ENCODE results near the gene GALT. TPM values are rescaled to one million over a fixed set of nuclear protein-coding genes. Genes with fewer than 3 reads are reported as not detected.

Gene GALT
- total RNA-seq, 1 donor from 2014 or later = 53.8 TPM

DNA sequence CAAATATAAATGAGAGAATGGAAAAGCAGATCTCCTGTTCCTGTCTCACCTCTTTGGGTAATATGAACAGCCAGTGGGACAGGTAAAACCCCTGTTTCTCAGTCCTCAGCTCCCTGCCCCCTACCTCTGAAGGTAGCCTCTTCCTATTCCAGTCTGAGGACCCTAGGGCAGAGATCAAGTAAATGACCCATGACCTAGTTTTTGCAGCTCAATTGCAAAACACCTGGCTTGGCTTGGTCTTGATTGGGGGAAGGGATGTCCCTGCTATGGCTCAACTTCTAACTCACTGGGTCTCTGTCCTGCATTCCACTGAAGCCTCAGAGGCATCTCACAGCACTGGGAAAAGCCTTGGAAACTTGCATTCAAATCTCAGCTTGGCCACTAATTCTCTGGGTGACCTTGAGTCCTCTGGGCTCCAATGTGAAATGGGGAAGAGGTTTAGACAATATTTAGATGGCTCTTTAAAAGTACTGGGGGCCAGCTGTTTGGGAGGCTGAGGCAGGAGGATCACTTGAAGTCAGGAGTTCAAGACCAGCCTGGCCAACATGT lies 1.6 kb upstream of the GALT start:
- intact Hi-C loops (cut with DNase I) = no loop called here
- DNase-seq (no peak), ATAC-seq (ENCODE audit: poor library complexity) (no peak)

DNA sequence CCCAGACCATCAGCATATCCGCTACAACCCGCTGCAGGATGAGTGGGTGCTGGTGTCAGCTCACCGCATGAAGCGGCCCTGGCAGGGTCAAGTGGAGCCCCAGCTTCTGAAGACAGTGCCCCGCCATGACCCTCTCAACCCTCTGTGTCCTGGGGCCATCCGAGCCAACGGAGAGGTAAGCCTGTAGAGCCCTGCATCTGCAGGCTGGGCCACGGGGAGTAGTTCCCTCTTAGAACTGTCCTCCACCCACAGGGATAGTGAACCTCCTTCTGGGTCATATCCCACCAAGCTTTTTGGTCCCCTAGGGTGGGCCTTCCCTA lies 569 bp downstream of the GALT start:
- no peak for DNase-seq
- intact Hi-C loops (cut with DNase I) = no loop called here
- ATAC-seq (ENCODE audit: poor library complexity) = no peak

DNA sequence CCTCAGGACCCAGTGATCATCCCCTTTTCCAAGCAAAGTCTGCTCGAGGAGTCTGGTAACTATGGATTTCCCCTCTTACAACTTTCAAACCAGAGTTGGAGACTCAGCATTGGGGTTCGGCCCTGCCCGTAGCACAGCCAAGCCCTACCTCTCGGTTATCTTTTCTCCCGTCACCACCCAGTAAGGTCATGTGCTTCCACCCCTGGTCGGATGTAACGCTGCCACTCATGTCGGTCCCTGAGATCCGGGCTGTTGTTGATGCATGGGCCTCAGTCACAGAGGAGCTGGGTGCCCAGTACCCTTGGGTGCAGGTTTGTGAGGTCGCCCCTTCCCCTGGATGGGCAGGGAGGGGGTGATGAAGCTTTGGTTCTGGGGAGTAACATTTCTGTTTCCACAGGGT lies 1.2 kb downstream of the GALT start:
- no peak for DNase-seq
- intact Hi-C loops (cut with DNase I) = no loop called here

DNA sequence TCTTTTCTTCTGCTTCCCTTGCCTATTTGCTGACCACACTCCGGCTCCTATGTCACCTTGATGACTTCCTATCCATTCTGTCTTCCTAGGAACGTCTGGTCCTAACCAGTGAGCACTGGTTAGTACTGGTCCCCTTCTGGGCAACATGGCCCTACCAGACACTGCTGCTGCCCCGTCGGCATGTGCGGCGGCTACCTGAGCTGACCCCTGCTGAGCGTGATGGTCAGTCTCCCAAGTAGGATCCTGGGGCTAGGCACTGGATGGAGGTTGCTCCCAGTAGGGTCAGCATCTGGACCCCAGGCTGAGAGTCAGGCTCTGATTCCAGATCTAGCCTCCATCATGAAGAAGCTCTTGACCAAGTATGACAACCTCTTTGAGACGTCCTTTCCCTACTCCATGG lies 2.2 kb downstream of the GALT start:
- intact Hi-C loops (cut with DNase I) = no loop called here
- DNase-seq = no peak
- no peak for ATAC-seq (ENCODE audit: poor library complexity)

More for the DNA sequence above, 1.2 kb downstream of the GALT start:
- no peak for ATAC-seq (ENCODE audit: poor library complexity)

DNA sequence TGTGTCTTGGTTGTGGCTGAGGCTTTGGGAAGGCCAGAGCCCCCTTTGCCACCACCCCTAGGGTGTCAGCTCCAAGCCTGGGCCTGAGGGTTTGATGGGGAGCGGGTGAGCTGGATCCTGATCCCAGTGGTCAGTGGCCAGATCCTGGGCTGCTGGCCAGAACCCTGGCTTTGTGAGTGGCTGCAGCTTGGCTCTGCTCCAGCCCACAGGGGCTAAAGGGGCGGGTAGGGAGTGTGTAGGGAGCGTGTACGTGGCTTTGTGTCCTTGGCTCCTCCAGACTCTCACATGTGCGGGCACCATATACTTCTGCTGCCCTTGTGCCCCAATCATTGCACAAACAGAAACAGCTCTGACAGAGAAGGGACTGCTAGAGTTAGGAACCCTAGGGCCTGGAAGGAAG lies 4.3 kb downstream of the GALT start:
- DNase-seq (no peak), ATAC-seq (ENCODE audit: poor library complexity) (no peak)
- intact Hi-C loops (cut with DNase I) = no loop called here

DNA sequence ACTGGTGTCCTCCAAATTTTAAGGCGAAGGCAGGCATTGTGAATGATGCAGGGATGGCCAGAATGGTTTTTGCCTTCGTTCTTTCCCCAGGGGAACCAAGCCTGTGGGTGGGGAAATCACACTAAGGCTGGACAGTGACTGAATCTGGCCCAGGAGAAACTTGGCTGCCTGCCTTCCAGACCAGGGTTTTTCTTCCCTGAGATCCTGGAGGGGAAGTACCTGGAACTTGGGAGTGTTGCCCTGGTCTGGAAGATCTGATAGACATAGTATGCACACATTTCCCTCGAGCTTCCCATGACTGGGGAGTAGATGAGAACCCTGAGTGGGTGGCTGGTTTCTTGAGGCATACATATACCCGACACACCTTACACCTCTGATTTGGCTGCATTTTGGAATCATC lies 4.8 kb downstream of the GALT start:
- no peak for DNase-seq
- intact Hi-C loops (cut with DNase I) = no loop called here

DNA sequence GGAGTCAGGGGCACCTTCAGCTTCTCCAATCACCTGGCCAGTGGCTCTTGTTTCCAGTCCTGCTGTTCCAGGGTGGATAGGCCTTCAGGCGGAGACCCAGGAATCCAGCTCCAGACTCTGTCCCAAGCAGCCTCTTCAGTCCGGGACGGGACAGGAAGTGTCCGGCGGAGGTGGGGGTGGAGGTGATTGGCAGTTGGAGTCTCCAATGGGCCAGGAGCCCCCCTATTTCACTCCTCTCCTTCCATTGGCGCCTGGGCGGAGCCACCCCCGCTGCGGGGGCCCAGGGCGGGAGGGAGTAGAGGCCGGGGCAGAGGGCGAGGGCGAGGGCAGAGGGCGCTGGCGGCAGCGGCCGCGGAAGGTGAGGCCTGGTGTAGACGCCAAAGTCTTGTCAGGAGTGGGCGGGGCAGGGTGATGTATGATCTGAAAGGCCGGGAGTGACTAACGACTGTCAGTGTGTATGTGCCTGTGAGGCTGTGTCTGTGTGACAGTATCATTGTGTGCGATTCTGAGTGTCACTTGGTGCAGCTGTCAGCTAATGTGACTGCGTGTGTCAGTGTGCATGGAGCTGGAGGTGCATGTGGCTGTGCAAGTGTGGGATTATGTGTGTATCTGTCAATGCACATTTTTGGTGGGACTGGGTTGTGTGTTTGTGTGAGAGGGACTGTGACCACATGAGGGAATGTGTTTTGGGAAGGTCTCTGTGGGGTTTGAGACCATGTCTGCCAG lies 5.6 kb downstream of the GALT start, which contains the start of gene IL11RA:
Gene IL11RA, plus strand, starts transcription at position 310 of the 726 bp plus-strand sequence. CDS start 3,033 bp downstream, outside the sequence.
- ATAC-seq (ENCODE audit: poor library complexity) (peak; percentile 83), DNase-seq (peak; percentile 94)
- intact Hi-C loops (cut with DNase I) = no loop called here

More for the DNA sequence above, 4.8 kb downstream of the GALT start:
- ATAC-seq (ENCODE audit: poor library complexity) = no peak

DNA sequence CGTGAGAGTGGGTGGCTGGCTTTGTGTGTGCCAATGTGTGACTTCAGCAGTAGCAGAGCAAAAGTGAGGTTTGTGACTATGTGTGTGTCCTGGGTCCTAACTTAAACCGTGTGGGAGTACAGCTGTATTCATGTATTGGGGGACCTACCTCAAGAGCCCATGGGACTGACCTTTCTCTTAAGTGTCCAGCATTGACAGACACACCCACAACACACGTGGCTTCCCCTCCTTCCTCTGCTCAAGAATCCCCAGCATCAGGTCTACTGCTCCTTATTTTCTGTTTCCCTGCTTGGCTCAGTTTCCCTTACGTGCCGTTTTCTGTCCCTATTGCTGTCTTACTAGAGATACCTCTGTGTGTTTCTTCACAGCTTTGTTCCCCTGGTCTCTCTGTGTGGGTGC lies 6.1 kb downstream of the GALT start:
- intact Hi-C loops (cut with DNase I) = no loop called here
- DNase-seq = peak; percentile 14
- ATAC-seq (ENCODE audit: poor library complexity) = no peak

DNA sequence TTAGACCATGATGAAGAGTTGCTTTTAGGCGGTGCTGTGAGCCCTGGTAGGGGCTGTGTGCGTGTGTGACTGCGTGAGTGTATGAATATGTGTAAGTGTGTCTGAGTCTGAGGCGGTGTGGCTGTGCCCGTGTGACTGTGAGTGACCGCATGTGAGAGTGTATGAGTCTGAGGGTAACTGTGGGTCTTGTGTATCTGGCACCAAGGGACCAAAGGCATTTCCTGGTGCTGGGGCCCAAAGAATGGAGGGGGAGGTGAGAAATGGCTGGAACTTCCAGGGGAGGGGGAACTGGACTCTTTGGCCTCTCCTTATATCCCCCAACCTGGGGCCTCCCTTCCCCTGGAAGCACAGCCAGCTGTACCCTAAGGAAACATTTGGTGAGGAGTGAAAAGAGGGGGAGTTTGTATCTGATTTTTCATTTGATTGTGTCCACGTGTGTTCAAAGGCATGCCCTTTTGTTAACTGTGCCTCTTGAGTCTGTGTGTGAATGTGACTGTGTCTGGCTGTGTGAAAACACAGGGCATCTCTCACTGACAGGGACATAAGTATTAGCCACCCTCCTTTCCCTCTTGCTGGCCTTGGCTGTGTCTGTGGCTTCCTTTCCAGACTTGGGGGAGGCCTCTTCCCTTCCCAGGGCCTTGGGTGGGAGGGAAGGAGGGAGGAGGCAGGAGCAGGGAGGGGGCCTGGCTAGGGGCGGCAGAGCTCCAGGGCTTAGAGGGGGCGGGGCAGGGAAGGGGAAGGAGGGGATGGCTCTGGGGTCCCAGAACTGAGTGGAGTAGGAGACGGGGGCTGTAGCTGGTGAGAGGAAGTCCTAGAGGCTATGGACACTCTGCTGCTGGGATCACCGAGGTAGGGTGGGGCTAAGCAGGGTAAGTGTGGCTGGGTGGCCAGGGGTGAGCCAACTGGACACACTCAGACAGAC lies 6.9 kb downstream of the GALT start:
- ATAC-seq (ENCODE audit: poor library complexity) (peak; percentile 2), DNase-seq (peak; percentile 39)
- intact Hi-C loops (cut with DNase I) = no loop called here

DNA sequence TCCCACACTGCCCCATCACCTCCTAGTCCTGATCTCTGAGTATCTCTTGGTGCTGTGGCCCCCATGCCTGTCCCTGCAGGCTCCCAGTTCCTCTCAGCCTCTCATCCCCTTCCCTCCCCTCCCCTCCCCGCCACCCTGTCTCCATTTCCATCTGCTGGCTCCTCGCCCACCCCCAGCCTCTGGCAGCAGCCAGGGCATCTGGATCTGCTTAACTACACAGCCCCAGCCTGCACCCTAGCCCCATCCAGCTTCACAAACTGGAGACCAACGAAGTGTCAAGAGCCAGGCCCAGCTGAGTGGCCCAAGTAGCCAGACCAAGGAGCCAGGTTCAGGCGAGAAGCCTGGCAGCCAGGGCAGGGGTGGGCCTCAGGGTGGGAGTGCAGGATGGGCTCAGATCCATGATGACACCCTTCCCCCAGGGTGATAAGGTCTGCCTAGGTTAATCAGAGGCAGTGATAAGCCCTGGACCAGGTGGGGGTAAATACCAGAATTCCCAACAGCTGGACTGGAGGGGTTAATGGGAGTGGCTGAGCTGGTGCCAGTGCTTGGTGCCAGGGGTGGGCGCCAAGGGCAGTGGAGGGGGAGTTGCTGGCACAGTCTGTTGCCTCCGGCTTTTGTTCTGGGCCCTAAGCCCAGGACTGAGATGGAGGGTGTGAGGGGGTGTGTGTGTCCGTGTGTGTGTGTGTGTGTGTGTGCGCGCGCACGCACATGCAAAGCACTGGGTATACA lies 8.0 kb downstream of the GALT start:
- peak; percentile 87 for DNase-seq
- intact Hi-C loops (cut with DNase I) = no loop called here
- peak; percentile 57 for ATAC-seq (ENCODE audit: poor library complexity)

DNA sequence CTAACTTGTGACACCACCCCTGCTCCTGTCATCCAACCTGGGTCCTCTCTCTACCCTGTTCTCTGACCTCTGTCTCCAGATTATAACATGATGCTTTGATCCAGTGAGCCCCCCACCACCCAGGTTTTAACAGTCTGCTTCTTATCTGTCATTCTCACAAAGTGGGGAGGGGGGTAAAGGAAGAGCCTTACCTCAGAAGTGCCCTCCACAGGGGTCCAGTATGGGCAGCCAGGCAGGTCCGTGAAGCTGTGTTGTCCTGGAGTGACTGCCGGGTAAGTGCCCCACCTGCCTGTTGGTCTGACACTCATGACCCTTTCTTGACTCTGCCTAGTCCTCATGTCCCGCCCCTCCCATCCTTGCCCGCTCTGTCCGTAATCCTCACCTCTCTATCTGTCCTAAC lies 8.9 kb downstream of the GALT start:
- intact Hi-C loops (cut with DNase I) = no loop called here
- DNase-seq = no peak
- ATAC-seq (ENCODE audit: poor library complexity) = no peak

DNA sequence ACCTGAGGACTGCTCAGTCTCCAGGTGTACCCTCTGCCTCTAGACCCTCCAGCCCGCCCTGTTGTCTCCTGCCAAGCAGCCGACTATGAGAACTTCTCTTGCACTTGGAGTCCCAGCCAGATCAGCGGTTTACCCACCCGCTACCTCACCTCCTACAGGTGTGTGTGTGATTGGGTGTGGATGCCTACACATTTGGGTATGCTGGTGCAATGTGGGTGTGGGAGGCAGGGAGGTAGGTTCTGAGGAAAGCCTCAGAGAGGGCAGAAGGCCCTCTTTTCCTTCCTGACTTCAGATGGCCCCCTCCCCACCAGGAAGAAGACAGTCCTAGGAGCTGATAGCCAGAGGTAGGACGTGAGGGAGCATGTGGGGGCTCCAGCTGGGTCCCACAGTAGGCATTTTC lies 10.5 kb downstream of the GALT start:
- no peak for ATAC-seq (ENCODE audit: poor library complexity)
- intact Hi-C loops (cut with DNase I) = no loop called here
- DNase-seq = no peak

DNA sequence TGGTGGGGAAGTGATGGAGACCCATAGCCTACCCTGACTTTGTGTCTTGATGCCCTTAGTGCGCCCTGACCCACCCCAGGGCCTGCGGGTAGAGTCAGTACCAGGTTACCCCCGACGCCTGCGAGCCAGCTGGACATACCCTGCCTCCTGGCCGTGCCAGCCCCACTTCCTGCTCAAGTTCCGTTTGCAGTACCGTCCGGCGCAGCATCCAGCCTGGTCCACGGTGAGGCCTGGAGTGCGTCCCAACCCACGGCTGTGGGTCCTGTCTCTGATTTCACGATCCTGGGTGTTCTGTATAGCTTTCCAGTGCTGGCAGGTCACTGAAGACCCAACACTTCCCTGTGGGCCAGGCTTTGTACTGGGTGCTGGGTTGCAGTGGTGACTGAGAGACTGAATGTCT lies 12.0 kb downstream of the GALT start:
- DNase-seq (no peak), ATAC-seq (ENCODE audit: poor library complexity) (no peak)
- intact Hi-C loops (cut with DNase I) = no loop called here

DNA sequence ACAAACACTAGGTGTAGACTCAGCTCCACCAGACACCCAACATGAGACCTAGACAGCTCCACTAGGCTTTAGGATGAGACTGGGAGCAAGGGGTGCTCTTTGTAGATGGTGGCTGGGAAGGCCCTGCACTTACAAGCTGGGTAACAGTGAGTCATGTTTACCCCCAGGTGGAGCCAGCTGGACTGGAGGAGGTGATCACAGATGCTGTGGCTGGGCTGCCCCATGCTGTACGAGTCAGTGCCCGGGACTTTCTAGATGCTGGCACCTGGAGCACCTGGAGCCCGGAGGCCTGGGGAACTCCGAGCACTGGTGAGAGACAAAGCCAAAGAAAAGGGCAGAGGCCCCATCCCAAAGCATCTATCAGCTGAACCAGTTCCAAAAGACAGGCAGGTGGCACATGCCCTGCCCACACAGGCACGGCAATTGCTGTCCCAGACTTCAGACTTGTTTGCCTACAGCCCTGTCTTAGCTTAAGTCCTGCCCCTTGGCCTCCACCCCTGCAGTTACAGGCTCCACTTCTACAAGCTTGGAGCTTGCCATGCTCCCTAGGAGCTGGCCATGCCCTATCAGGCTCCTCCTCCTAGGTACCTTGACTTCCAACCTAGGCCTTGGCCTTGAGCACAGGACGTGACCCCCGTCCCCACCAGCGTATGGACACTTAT lies 13.2 kb downstream of the GALT start:
- intact Hi-C loops (cut with DNase I) = no loop called here
- DNase-seq = no peak
- ATAC-seq (ENCODE audit: poor library complexity) = no peak

DNA sequence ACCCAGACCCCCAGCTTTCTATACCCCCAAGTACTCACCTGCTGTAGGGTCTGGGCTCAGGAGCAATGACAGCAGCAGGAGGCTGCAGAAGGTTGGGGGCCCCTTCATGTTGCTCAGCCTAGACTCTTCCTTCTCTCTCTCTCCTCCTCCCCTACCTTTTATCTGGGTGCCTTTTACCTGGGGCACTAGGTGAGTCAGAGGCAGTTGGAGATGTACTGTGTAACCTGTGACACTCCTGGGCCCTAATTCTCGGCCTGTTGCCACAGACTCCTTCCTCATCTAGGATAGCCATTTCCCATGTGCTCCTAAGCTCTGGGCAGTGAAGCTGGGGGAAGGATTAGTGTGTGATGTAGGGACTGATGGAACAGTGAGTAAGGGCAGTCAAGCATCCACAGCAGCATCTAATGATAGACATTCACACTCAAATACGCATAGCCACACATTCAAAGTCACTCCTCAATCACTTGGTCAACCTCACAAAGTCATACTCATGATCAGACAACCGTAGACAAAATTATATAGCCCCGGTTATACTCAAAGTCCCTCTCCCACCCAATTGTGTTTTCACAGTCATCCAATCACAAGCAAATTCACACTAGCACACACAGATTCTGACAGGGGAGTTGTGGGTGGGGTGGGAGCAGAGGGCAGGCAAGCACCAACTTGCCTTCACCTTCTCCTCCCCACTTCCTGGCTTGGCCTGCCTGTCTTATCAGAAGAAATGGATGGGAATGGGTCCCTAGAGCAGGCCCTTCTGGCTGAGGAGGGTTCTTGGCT lies 16.2 kb downstream of the GALT start, which contains the start of gene CCL27:
Gene CCL27, minus strand, starts transcription at position 132 of the 777 bp plus-strand sequence. Its CDS starts 24 bp downstream, at position 108.
- intact Hi-C loops (cut with DNase I) = no loop called here
- no peak for ATAC-seq (ENCODE audit: poor library complexity)
- DNase-seq = no peak

DNA sequence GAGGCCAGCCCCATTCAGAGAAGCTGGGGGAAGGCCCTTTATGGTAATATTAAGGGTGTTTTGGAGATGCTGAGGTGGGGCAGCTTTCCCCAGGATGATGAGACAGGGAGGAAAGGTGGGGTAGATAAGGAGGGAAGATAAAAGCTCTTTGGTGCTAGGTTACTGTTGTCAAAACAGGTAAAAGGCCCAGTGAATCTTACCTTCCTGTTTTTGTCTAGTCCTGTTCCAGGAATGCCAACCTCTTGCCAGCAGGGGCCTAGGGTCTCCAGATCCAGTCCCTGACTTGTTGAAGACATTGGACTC lies 16.8 kb downstream of the GALT start:
- no peak for ATAC-seq (ENCODE audit: poor library complexity)
- DNase-seq = no peak
- intact Hi-C loops (cut with DNase I) = no loop called here

DNA sequence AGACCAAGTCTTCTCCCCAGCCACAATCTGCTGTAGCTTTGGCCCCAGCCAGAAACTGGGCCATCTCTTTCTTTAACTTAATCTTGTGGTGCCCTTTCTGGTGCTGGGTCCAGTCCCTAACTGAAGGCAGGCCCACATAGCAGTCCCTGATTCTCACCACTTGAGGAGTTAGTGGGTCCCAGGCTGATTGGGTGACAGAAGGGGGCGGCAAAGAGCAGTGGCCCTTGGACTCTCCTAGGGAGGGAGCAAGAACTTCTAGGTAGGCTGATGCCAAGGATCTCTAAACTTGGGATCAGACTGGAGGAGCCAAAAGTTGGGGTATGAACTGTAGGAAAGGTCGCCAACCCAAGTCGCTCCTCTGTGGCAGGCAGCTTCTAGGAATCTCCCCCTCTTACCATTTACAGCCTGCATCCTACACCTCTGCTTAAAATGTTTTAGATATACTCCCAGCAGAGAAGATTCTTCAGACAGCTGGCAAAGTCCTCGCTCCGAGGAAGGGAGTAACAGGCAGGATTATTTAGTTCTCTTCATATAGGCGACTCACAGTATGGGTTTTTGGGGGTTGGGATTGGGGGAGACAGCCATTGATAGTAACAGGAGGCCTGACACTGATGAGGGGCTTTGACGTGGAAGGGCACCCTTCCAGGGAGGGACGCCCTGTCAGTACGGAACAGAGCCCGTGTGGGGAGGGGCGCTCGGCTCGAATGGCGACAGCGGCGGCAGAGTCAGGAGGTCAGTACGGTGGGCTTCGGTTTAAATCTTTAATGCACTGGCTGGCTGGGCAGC lies 18.0 kb downstream of the GALT start:
- ATAC-seq (ENCODE audit: poor library complexity) (peak; percentile 51), DNase-seq (peak; percentile 88)
- intact Hi-C loops (cut with DNase I) = no loop called here

All from Right ventricle myocardium superior (tissue), 1 donor.